GM20000 (cell line): ENCODE data around the gene SERINC2.

ENCODE experiments used
- DNase-seq: peaks from one replicate; pipeline ENCODE4 v3.0.0; 2012; ENCODE audit warnings: low spot score
- TF ChIP-seq, protein P1 (sequence below): IDR thresholded peaks from 2 replicates; pipeline ENCODE4 v1.5.1; 2012; ENCODE audit warnings: mild to moderate bottlenecking, control low read depth; ENCODE audit errors: extremely low read depth, missing control alignments

Gene SERINC2

DNA sequence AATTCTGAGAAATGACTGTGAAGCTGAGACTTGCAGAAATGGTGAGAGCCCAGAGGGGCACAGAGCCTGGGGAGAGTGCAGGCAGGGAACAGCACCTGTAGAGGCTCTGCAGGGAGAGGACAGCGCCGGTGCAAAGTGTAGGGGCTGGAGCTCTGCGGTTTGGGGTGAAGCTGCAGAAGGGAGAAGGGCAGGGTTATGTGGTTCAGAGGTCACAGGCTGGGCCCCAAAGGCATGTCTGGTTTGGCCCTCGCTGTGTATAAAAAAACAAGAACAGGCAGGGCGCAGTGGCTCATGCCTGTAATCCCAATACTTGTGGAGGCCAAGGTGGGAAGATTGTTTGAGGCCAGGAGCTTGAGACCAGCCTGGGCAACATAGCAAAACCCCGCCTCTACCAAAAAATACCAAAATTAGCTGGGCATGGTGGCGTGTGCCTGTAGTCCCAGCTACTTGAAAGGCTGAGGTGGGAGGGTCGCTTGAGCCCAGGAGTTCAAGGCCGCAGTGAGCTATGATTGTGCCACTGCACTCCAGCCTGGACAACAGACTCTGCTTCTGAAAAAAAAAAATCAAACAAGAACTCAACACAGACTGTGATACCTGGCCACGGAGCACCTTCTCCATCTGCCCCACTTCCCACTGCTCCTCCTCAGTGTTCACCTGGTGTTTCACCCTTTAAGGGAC, 29.1 kb downstream of the SERINC2 start:
- TF ChIP-seq, protein P1, sequence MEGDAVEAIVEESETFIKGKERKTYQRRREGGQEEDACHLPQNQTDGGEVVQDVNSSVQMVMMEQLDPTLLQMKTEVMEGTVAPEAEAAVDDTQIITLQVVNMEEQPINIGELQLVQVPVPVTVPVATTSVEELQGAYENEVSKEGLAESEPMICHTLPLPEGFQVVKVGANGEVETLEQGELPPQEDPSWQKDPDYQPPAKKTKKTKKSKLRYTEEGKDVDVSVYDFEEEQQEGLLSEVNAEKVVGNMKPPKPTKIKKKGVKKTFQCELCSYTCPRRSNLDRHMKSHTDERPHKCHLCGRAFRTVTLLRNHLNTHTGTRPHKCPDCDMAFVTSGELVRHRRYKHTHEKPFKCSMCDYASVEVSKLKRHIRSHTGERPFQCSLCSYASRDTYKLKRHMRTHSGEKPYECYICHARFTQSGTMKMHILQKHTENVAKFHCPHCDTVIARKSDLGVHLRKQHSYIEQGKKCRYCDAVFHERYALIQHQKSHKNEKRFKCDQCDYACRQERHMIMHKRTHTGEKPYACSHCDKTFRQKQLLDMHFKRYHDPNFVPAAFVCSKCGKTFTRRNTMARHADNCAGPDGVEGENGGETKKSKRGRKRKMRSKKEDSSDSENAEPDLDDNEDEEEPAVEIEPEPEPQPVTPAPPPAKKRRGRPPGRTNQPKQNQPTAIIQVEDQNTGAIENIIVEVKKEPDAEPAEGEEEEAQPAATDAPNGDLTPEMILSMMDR, result no peak
- no peak for DNase-seq

DNA sequence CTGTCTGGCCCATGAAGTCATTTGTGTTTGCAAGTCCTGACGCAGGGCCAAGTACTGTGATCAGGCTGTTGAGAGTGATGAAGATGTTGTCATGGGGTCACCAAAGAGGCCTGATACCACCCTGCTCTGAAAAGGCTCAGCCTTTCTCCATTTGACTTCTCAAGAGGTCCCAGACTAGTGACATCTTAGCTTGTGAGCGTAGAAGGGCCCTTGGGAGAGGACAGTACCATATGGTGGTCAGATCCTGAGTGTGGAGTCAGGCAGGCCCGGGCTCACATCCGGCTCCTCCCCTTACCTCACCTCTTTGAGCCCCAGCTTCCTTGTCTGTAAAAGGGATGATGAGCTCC, 29.6 kb downstream of the SERINC2 start:
- DNase-seq, result no peak

DNA sequence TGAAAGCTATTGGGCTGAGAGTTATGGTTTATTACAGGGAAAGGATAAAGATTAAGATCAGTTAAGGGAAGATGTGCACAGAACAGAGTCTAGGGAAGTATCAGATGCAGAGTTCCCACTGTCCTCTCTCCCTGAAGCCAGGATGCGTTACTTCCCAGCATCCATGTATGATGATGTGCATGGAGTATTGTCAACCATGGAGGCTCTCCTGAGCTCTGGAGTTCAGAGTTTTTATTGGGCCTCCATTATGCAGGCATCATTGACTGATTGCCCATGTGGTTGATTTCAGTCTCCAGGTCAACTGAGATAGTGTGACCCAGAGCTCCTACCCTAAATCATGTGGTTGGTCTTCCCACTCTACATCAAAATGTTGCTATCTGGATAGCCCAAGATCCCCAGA, 30.7 kb downstream of the SERINC2 start:
- TF ChIP-seq, protein P1, result no peak
- DNase-seq, result no peak

More for the DNA sequence above, 29.6 kb downstream of the SERINC2 start:
- TF ChIP-seq, protein P1, result no peak

DNA sequence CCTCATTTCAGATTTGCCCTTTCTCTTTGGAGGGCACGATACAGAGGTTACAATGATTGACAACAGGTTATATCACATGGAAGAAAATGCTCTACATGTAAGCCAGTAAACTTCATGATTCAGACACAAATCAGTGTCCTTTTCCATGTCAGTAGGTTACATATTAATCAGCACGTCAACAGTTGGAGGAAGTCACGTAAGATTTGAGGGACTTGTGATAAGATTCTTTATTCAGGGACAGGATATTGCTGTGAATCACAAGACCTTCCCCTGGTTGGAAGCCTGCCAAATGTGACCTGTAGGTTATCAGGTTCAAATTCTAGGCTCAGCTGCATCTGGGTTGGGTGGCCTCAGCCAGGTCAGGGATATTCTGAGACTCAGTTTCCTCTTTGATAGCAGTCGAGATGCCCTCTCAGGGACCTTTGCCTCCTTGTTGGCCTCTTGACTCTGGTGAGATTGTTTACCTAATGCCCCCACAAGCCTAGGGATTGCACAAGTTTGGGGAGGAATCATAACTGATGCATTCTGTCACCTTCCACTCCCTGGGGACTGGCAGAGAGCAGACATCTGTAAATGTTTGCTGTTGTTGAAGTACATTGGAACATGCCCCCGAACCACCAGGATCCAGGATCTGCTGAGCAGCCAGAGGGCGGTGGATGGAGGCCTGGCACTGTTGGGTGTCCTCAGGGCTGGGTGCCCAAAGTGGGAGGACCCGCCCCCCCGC, 31.9 kb downstream of the SERINC2 start:
- no peak for DNase-seq
- TF ChIP-seq, protein P1, result no peak

DNA sequence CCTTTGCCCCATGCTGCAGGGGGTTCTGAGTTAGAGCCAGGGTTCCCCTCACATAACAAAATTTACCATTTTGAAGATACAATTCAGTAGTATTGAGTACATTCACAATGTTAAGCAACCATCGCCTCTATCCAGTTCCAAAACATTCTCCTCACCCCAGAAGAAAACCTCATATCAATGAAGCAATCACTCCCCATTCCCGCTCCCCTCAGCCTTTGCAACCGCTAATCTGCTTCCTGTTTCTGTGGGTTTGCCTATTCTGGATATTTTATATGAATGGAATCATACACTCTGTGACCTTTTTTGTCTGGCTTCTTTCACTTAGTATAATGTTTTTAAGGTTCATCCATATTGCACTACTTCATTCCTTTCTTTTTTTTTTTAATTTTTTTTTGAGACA, 32.9 kb downstream of the SERINC2 start:
- no peak for DNase-seq
- TF ChIP-seq, protein P1, result no peak

DNA sequence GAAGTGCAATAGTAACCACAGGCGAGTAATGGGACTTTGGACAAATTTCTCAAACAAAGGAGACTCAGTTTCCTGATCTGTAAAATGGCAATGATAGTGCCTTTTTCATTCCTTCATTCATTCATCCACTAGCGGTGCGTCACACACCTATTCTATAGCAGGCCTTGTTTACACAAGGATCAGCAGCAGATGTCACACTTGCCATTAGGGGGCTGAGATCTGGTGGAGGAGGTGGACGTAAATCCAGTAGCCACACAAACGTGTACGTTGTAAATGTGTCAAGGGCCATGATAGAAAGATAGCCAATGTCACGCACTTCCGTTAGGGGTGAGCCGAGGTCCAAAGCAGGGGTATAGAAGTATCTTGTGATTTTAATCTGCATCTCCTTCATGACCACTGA, 34.2 kb downstream of the SERINC2 start:
- no peak for DNase-seq
- TF ChIP-seq, protein P1, result no peak

DNA sequence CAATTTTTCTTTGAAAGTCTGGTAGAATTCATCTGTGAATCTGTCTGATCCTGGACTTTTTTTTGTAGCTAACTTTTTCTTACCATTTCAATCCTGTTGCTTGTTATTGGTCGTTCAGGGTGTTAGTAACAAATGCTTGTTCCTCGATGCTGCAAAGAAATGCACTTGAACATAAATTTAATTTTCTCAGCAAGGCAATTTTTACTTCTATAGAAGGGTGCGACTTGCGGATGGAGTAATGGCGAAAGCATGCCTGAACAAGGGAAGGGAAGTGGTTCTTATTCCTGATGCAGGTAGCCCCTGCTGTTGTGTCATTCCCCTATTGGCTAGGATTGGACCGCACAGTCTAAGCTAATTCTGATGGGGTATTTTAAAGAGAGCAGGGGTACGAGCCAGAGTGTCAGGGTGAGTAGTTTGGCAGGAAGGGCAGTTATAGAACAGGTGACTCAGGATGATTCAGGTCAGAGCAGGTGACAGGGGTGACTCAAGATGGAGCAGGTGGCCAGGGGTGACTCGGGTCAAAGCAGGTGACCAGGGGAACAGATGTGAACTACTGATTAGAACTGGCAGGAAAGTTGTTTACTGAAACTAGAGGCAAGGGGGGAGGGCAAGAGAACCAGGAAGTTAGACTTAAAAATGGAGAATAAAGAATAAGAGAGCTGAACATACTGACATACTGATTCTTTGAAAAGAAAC, 40.5 kb downstream of the SERINC2 start:
- TF ChIP-seq, protein P1, result no peak
- DNase-seq, result no peak
